DMS 273 treated with DMSO at 0.1 percent for 48 hours (cell line): ENCODE results near the gene MAGI1.
"Not testable (repeated sequence)": the region's sequence is repeated elsewhere in the genome, so short reads cannot be mapped to it uniquely, and the experiment has no call there.

Experiments
- DNase-seq: peaks from one replicate; lab custom pipeline; 2025; lab: John Stamatoyannopoulos, UW

Gene MAGI1

DNA sequence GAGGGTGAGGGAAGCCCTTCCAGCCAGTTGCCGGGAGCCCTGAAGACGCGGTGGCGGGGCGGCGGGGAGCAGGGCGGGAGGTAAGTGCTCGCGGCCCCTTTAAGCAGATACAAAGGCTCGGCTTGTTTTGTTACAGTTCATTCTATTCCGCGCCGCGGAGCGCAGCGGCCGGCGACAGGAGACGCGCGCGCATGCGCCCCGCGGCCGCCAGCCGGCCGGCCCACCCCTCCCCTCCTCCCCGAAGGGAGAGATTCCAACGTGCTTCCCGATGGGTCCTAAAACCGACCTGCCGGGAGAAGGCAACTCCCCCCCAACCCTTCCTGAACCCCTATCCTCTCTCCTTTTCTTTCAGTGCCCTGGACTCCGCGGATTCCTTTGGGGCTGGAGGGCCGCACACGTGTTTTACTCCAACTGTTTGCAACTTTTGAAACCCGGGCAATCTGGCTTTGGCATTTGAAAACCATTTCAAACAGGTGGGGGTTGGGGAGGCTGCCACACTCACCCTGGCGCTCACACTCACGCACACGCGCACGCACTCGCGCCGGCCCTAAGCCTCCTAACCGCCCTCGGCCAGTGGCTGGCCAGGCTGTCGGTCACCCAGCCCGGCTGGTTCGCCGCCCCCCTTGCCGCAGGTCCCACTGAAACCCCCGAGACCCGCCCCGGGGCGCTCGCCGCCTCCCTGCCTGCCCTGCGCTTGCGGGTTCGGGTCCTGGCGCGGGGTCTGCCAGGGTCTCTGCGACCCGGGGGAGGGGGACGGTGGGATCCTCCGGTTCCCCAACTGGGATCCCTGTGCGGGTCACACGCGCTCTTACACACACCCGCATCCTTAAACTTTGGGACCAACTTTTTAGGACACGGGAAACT lies at the start of gene MAGI1:
Gene MAGI1, minus strand, starts transcription at position 193 of the 864 bp plus-strand sequence. CDS start 610 bp downstream, outside the sequence.
- peak; percentile 63 for DNase-seq

DNA sequence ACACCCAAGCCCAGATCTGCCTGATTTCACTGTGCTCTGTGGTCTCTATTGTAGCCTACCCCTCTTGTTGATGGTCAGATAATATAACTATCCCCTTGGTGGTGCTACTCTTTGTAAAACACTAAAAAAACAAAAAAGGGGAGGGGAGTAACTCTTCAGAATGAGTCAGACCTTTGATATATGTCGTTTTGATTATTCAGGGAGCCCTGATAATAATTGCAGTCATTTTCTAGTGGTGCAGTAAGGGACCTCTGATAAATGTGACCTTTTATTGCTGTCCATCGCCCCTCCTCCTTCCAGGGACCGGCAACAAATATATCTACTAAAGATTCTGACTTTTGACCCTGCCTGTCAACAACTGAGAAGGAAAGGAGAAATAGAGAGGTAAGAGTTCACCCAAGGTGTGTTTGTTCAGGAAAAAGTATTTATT lies 45.1 kb upstream of the MAGI1 start:
- no peak for DNase-seq

DNA sequence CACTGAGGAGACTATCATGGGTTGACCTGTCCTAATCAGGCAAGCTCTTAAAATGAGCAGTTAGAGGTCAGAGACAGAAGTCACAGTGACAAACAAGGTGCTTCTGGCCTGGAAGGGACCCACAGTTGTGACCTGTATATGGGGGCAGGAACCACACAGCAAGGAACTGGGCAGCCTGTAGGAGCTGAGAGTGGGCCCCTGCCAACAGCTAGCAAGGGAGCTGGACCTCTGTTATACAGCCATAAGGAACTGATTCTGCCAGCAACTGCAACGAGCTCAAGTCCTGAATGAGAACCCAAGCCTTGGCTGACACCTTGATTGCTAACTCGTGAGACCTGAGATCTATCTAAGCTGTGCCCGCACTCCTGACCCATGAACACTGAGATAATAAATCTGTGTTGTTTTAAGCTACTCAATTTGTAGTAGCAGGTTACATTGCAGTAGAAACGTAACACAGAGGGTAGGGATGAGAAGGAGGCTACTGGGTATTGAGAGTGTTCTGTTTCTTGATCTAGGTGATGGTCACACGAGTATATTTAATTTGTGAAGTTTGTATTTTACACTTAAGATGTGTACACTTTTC lies 44.5 kb upstream of the MAGI1 start:
- DNase-seq: no peak

DNA sequence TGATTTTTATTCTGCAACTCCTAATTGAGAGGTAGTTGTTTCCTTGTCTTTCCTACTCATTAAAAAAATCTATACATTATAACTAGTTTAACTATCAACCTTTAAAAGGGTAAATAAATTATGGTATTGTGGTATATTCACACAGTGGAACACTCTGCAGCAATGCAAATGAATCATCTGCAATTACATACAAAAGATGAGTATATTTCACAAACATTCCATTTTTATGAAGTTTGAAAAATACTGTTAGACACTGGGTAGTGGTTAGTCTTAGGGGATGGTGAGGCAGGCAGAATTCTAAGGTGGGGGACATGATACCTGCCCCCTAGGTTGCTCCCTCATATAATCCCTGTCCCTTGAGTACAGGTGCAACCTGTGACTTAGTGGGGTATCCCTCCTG lies 44.0 kb upstream of the MAGI1 start:
- no peak for DNase-seq

DNA sequence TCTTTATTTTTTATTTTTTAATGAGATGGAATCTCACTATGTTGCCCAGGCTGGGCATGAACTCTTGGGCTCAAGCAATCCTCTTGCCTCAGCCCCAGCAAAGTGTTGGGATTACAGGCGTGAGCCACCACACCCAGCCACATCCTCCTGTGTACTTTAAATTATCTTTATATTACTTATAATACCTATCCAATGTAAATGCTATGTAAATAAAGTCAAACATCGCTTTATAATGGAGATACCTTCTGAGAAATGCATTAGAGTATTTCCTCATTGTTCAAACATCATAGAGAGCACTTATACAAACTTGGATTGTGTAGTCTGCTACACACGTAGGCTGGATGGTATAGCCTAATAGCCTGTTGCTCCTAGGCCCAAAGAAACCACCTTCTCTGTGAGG lies 41.4 kb upstream of the MAGI1 start:
- no peak for DNase-seq

DNA sequence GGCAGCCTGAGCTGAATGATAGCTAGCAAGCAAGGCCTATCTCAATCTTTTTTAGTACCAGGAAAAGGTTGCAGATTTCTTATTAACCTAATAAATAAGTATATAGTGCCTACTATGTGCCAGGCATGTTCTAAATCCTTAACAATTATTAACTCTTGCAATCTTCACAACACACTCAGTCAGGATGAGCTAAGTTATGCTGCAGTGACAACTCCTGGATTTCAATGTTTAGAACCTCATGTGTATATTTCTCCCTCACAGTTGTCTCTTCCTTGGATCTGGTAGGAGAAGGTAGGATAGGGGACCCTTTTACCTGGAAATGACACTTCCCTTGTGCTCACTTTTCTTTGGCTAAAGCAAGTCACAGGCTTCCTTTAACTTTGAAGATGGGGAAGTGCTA lies 39.3 kb upstream of the MAGI1 start:
- no peak for DNase-seq

DNA sequence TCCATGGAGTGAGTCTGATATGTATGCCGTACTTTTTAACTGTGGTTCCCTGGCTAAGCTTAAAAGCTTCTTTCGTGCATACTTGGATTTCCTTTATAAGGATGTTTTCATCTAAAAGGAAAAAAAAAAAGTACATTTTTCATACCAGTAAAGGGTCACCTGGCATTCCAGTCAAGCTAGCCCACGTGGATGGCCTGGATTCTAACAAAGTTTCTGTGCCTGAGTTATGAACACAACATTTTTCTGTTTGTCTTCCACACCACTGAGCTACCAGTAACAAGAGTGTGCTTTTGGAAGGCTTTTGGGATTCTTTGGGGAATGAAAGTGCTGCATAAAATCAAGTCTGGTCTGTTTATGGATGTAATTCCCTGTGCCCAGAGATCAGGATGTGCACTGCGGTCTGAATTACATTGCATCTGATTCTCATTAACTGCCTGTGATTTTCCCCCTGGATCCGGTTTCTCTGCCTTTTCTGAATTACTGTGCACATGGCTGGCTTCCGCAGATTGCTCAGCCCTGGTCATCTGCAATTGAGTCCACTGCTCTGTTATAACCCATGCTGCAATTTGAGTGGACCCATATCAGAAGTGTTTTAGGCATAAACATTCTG lies 38.2 kb upstream of the MAGI1 start:
- no peak for DNase-seq

DNA sequence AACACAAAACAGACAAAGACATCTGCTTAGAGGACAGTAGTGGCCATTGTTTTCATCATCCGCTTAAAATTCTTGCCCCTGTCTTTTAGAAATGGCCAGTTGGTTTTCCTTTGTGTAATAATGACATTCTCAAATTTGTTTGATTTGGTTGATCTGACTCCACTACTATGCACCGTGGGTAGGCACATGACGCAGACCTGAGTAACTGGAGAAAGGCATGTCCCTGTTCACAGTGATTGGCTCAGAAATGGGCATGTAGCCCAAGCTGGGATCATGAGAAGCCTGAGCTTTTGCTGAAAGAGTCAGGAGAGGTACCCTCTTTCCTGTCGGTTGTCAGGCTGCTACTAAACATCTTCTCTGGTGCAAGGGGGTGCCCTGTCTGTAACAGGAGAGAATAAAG lies 36.6 kb upstream of the MAGI1 start:
- no peak for DNase-seq

DNA sequence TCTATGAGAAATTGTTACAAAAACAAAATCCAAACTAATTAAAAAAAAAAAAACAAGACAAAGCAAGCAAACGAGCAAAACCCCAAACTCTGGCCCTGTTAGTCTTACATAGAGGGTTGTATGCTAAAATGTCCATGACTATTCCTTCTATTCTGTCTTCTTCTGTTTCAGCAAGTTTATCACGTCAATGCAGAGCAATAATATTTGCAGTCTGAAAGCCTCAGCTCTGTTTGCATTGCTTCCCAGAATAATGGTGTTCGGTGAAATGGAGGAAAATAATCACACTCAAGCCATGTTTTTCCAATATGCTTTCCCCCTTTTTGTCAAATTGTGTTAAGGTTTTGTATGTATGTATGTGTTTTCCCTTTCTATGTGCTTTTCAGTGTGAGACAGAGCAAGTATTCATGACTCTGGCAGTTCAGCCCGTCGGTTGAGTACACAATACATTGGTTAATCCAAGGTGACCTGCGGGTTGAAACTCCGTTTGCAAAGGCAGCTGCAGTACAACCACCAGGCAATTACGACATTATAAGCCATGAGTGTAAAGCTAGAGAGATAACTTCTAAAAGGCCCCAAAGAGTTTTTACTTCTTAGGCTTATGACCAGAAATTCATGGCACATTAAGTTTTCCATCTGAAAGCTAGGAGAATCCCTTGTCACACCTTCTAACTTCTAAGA lies 34.9 kb upstream of the MAGI1 start:
- DNase-seq: no peak

DNA sequence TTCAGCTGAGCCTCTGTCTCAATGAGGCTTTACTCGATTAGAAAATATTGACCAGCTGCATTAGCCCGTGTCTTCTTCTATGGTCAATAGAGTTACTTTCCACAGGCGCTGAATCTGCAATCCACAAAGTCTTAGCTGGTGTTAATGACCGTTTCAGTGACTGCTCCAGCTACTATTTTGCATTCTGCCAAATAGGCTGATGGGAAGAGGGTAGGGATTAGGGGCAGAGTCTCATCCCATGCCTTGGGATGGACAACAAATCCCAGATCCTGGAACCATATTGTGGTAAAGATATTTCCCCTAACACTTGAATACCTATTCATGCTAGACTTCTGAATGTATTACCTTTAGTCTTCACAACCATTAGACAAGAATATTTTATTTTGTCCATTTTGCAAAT lies 29.5 kb upstream of the MAGI1 start:
- DNase-seq: no peak

DNA sequence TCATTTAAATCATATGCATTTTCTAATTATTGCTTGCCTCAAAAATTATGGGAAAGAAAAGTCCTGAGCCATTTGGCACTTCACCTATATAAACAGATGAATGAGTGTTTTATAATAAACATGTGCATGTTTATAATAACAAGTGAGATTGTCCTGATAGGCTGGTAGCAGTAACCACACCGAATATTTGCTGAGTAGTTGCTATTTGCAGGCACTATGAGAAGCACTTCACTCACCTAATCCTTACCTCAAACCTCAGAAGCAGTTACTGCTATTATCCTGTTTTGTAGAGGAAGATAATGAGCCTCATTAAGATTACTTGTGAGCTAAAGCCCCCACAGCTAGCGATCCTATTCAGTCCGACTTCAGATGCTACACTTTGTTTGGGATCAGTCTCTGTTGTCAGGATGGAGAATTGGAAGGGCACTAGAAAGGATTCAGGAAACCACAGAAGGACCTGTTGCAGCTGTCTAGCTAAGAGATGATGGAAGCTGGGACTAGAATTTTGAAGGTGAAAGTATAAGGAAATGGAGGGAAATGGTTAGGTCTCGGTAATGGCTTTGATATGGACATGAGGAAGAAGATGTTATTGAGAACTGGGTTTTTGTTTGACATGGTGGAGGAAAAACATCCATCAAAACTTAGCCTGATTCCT lies 28.4 kb upstream of the MAGI1 start:
- DNase-seq: no peak

DNA sequence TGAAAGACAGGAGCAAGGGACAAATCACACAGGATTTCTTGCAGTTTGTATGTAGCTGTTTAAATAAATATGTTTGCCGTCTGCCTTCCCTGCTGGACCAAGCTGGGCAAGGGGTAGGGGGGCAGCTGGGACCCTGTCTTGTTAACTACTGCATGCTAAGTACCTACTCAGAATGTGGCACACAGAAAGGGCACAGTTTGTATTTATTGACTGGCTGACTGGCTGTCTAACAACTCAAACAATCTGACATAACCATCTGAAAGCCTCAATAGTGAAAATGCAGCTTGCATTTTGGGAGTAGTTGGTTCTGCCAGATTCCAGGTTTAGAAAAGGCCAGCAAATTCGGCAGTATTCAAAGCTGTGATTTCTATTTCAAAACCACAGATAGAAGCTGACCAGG lies 16.6 kb upstream of the MAGI1 start:
- DNase-seq: no peak

DNA sequence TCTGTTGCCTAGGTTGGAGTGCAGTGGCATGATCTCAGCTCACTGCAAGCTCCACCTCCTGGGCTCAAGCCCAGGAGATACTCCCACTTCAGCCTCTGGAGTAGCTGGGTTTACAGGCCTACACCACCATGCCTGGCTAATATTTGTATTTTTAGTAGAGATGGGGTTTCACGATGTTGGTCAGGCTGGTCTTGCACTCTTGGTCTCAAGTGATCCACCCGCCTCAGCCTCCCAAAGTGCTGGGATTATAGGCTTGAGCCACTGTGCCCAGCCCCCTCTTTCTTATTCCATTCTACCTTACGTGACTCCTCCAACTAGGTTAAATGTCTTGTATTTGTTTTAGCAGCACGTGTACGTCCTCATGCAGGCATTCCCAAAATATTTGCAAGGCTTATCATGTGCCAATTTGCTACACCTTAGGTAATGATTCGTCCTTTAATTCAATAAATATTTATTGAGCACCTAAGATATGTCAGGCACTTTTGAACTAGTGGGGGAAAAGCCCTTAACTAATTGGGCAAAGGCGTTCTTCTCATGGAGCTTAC lies 14.9 kb upstream of the MAGI1 start:
- DNase-seq: no peak

DNA sequence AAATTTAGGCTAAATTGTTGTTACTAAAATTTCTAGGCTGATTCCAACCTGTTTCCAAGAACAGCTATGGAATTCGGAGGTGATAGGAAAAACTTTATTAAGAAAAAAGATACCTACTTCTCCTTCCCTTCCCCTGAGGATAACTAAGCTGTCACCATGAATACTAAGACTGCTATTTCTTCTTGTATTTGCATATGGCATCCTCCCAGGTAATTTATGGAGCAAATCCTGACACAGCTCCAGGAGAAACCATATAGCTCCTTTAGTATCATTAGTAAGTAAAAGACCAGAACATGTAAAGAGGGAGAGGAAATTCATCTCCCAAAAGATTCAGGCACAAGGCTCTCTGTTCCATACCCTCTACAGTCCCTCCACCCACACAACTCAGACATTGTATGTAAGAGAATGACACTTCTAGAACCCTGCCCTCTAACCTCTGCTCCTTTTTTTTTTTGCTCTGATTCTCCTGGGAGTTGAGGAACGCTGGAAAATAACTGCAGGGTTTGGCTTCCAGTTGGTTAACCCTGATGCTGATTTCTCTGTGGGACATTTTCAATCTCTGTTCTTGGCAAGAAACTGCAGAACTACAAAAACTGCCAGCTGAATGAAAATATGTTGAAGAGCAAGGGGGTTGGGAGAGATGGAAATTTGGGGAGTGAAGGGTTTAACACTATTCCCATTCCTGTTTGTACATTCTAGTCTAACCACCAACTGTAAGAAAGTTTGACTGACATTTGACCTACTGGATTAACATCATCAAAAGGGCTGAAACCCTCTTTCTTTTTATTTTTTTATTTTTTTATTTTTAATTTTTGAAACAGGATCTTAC lies 14.2 kb upstream of the MAGI1 start:
- no peak for DNase-seq

DNA sequence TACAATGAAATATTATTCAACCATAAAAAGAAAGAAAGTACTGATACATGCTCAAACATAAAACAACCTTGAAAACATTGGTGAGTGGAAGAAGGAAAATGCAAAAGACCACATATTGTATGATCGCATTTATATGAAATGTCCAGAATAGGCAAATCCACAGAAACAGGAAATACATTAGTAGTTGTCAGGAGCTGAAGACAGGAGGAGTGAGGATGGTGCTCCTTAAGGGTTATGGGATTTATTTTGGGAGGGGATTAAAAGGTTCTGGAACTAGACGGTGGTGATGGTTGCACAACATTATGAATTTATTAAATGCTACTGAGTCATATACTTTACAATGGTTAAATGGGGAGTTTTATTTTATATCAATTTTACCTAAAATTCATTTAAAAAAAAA lies 12.1 kb upstream of the MAGI1 start:
- DNase-seq: no peak

DNA sequence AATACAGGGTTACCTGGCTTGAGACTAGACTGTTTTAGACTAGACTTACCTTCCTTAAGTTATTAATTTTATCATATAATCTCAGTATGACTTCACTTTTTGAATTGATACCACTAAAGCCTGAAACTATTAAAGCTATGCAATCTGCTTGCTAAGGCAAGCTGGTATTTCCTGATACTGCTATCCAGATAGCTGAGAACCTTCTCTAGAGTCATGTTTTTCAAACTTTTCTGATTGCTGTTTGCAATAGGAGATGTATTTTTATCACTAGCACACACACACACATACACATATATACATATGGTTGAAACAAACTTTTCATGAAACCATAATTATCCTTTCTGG lies 9.3 kb upstream of the MAGI1 start:
- DNase-seq: no peak

DNA sequence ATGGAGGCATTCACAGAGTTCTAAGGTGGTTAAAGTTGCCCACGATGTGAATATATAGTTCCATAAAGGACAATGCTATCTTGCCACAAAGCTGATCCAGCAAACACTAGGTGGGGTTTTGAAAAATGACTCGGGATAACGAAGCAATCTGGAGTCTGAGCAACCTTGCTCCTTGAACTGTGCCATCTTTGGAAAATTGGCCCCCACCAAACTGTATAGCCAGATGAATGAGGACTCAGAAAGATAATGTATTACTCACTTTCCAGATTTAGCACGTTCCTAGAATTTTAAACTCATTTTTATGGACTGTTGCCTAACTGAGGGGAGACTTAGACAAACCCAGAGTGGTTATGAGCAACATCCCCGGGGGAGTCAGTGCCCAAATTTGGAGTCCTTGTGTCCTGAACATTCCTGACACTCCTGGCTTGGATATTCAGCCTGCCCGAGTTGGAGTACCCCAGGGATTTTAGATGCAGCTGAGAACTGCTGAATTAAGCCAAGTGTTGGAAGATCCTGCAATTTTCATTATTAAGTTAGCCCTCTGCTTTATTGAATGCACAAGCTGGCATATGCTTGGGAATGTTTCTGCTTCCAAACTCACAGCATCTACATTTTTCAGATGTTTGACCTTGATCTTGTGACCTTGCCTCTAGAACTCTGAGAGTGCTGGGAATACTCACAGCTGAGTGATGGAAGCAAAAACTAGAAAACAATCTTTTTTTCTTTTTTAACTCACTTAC lies 8.8 kb upstream of the MAGI1 start:
- no peak for DNase-seq

DNA sequence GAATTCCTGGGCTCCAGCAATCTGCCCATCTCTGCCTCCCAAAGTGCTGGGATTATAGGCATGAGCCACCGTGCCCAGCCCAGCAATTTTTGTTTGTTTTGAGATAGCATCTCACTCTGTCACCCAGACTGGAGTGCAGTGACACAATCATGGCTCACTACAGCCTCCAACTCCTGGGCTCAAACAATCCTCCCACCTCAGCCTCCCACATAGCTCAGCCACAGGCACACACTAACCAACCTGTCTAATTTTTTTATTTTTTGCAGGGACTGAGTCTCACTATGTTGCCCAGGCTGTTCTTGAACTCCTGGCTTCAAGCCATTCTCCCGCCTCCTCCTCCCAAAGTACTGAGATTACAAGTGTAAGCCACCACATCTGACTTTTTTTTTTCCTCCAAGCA lies 7.6 kb upstream of the MAGI1 start:
- not testable (repeated sequence) for DNase-seq

DNA sequence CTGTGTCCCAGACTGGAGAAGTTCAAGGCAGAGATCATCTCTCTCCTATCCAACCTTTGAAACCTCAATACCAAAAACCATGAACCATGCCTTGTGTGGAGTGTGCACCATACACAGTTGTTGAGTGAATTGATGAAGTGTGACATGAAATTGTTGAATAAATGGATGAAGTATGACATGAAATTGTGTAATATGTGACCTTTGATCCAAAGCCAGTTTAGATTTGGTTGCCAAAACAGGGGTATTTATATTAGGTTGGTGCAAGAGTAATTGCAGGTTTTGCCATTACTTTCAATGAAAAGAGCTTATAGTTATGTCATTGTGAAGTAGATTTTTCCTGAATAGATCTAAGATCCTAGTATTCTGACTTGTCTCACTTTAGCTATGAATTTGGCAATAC lies 3.1 kb upstream of the MAGI1 start:
- no peak for DNase-seq

DNA sequence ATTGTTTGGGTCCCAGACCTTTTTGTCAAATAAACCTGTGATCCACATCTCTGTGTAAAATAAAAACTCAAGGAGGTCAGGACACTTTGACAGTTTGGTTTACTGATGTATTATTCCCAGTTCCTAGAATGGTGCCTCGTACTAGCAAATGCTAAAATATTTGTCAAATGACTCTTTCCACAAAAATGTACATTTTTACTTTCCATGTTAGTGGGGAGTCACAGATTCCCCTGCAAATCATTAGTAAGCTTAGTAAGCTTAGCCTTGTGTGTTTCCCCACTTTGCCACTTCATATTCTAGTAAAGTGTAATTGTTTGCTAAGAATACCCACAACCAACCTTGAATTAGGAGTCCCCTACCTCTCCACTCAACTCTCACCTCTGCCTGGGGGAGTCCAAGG lies 2.4 kb upstream of the MAGI1 start:
- no peak for DNase-seq

DNA sequence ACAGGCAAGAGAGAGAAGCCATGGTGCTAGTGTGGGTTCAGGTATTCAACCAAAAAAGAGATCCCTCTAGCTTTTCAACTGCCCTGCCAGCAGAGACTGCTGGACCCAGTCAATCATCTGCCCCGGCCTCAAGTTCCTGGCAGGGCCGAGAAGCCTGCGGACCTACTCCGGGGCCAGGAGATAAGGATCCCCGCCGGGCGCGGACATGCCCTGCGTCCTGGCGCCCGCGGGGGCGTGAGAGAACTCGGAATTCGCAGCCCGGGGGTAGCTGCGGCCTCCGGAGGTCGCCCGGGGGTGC lies 821 bp upstream of the MAGI1 start:
- no peak for DNase-seq
